Measurements from ENCODE around the gene MAP2K2. TPM values are rescaled to one million over a fixed set of nuclear protein-coding genes. Genes with fewer than 3 reads are reported as not detected.
A peak's percentile ranks its signal among the peaks of the same experiment; 100 is the strongest.

Gene MAP2K2
- total and polyA plus RNA-seq, 4 donors = 63.6 to 181 (median 133) TPM

GRCh38 chr19:4081441-4082129 is 42.3 kb downstream of the MAP2K2 start:
- H3K4me1 ChIP-seq (ENCODE audit: control insufficient read depth in 5 of 5, insufficient read depth in 5 of 5, low read length in 5 of 5) = peaks cover 0 to 12% (median 0%) of the 10 kb centered on the region in 5 donors
- no peak overlapping the region for H3K9ac ChIP-seq (ENCODE audit: insufficient read depth in 1 of 2, low read length in 2 of 2)
- H3K4me3 ChIP-seq = no peak overlapping the region
- DNase-seq = no peak
- no peak for ATAC-seq (ENCODE audit: insufficient read depth, low FRiP score)
- WGBS, 2 donors = 16 to 17% methylated on average over 2 of the region's 2 CpGs
- TF ChIP-seq CTCF (IDR thresholded peaks at IDR 0.05; ENCODE audit: control extremely low read depth, extremely low read depth) = no peak
- no peaks in the 10 kb centered on the region for H3K27me3 ChIP-seq (ENCODE audit: control insufficient read depth in 3 of 3, insufficient read depth in 3 of 3, low read length in 2 of 3)
- no peak overlapping the region for H3K27ac ChIP-seq (ENCODE audit: low read depth in 1 of 2, low read length in 1 of 2)
- no peaks in the 10 kb centered on the region for H3K9me3 ChIP-seq (ENCODE audit: control insufficient read depth in 4 of 4, insufficient read depth in 3 of 4, low read length in 3 of 4)
- H3K36me3 ChIP-seq (ENCODE audit: control insufficient read depth in 4 of 4, insufficient read depth in 4 of 4, low read length in 4 of 4) = no peaks in the 10 kb centered on the region

GRCh38 chr19:4080473-4080872 is 43.4 kb downstream of the MAP2K2 start:
- Histone ChIP-seq H3K9ac (ENCODE audit: insufficient read depth in 1 of 2, low read length in 2 of 2) (no peak overlapping the region), H3K27me3 (ENCODE audit: control insufficient read depth in 3 of 3, insufficient read depth in 3 of 3, low read length in 2 of 3) (no peaks in the 10 kb centered on the region), H3K4me1 (ENCODE audit: control insufficient read depth in 5 of 5, insufficient read depth in 5 of 5, low read length in 5 of 5) (peaks cover 0 to 12% (median 0%) of the 10 kb centered on the region in 5 donors), H3K27ac (ENCODE audit: low read depth in 1 of 2, low read length in 1 of 2) (no peak overlapping the region), H3K36me3 (ENCODE audit: control insufficient read depth in 4 of 4, insufficient read depth in 4 of 4, low read length in 4 of 4) (no peaks in the 10 kb centered on the region), H3K4me3 (no peak overlapping the region), H3K9me3 (ENCODE audit: control insufficient read depth in 4 of 4, insufficient read depth in 3 of 4, low read length in 3 of 4) (no peaks in the 10 kb centered on the region)
- TF ChIP-seq CTCF (IDR thresholded peaks at IDR 0.05; ENCODE audit: control extremely low read depth, extremely low read depth) = no peak
- ATAC-seq (ENCODE audit: insufficient read depth, low FRiP score) (no peak), DNase-seq (no peak)
- 71 to 73% methylated on average over 6 of the region's 6 CpGs for WGBS, 2 donors

GRCh38 chr19:4077800-4078684 is 45.9 kb downstream of the MAP2K2 start:
- peak overlapping the region; percentile 28 for H3K9ac ChIP-seq (ENCODE audit: insufficient read depth in 1 of 2, low read length in 2 of 2)
- H3K27ac ChIP-seq (ENCODE audit: low read depth in 1 of 2, low read length in 1 of 2) = peak overlapping the region; percentile 61 to 88
- peak overlapping the region; percentile 41 for H3K4me3 ChIP-seq
- no peaks in the 10 kb centered on the region for H3K9me3 ChIP-seq (ENCODE audit: control insufficient read depth in 4 of 4, insufficient read depth in 3 of 4, low read length in 3 of 4)
- no peaks in the 10 kb centered on the region for H3K36me3 ChIP-seq (ENCODE audit: control insufficient read depth in 4 of 4, insufficient read depth in 4 of 4, low read length in 4 of 4)
- no peak for TF ChIP-seq CTCF (IDR thresholded peaks at IDR 0.05; ENCODE audit: control extremely low read depth, extremely low read depth)
- 9 to 10% methylated on average over 31 to 32 of the region's 33 CpGs for WGBS, 2 donors
- peak; percentile 62 for ATAC-seq (ENCODE audit: insufficient read depth, low FRiP score)
- peaks cover 0 to 7% (median 0%) of the 10 kb centered on the region in 5 donors for H3K4me1 ChIP-seq (ENCODE audit: control insufficient read depth in 5 of 5, insufficient read depth in 5 of 5, low read length in 5 of 5)
- DNase-seq = peak; percentile 70 to 84 (median 73)
- H3K27me3 ChIP-seq (ENCODE audit: control insufficient read depth in 3 of 3, insufficient read depth in 3 of 3, low read length in 2 of 3) = no peaks in the 10 kb centered on the region
